ENCODE measurements around the gene TSC2.

The TSC2 gene

GRCh38 chr16:2001456-2002355 is 46.1 kb upstream of the TSC2 start:
- DNase-seq (ENCODE audit: low spot score), result no peak
- TF ChIP-seq, protein P1, sequence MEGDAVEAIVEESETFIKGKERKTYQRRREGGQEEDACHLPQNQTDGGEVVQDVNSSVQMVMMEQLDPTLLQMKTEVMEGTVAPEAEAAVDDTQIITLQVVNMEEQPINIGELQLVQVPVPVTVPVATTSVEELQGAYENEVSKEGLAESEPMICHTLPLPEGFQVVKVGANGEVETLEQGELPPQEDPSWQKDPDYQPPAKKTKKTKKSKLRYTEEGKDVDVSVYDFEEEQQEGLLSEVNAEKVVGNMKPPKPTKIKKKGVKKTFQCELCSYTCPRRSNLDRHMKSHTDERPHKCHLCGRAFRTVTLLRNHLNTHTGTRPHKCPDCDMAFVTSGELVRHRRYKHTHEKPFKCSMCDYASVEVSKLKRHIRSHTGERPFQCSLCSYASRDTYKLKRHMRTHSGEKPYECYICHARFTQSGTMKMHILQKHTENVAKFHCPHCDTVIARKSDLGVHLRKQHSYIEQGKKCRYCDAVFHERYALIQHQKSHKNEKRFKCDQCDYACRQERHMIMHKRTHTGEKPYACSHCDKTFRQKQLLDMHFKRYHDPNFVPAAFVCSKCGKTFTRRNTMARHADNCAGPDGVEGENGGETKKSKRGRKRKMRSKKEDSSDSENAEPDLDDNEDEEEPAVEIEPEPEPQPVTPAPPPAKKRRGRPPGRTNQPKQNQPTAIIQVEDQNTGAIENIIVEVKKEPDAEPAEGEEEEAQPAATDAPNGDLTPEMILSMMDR (IDR thresholded peaks at IDR 0.05; ENCODE audit: extremely low read depth, insufficient read depth, missing control alignments), result no peak
- in situ Hi-C loops (cut with MboI; ENCODE audit: low pct_unique_long_range_greater_than_20kb, low sequenced_read_pairs, unreplicated experiment), result no loop called here

- in situ Hi-C loops (cut with MboI; ENCODE audit: low pct_unique_long_range_greater_than_20kb, low sequenced_read_pairs, unreplicated experiment), result no loop called here
- TF ChIP-seq, protein P1 (IDR thresholded peaks at IDR 0.05; ENCODE audit: extremely low read depth, insufficient read depth, missing control alignments), result no peak
- DNase-seq (ENCODE audit: low spot score), result no peak
Measured at GRCh38 chr16:2002406-2003230, 45.2 kb upstream of the TSC2 start.

DNA sequence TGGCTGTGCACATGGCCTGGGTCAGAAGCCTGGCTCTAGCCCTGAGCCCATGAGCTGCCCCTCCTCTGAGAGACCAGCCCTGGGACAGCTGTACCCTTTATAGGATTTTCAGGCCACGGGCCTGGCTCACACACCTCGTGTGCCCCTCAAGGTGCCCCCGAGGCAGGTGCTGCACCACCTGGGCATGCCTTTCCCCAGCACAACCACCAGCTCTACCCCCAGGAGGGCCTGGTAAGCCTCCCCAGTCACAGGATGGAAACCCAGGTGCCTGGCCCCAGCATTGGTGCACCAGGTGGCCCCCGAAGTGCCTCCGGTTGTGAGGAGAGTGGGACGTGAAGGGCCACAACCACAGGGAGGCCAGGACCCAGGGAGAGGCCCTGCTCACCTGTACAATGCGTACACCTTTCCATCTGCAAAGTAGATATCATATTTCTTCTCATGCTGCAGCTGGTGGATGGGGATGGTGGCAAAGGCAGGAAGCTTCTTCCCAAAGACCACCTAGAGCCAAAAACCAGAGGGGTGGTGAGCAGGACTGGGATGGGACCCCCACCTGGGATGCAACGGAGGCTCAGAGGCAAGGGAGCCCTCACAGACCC is 44.5 kb upstream of the TSC2 start:
- TF ChIP-seq, protein P1 (IDR thresholded peaks at IDR 0.05; ENCODE audit: extremely low read depth, insufficient read depth, missing control alignments), result no peak
- DNase-seq (ENCODE audit: low spot score), result no peak
- in situ Hi-C loops (cut with MboI; ENCODE audit: low pct_unique_long_range_greater_than_20kb, low sequenced_read_pairs, unreplicated experiment), result no loop called here

DNA sequence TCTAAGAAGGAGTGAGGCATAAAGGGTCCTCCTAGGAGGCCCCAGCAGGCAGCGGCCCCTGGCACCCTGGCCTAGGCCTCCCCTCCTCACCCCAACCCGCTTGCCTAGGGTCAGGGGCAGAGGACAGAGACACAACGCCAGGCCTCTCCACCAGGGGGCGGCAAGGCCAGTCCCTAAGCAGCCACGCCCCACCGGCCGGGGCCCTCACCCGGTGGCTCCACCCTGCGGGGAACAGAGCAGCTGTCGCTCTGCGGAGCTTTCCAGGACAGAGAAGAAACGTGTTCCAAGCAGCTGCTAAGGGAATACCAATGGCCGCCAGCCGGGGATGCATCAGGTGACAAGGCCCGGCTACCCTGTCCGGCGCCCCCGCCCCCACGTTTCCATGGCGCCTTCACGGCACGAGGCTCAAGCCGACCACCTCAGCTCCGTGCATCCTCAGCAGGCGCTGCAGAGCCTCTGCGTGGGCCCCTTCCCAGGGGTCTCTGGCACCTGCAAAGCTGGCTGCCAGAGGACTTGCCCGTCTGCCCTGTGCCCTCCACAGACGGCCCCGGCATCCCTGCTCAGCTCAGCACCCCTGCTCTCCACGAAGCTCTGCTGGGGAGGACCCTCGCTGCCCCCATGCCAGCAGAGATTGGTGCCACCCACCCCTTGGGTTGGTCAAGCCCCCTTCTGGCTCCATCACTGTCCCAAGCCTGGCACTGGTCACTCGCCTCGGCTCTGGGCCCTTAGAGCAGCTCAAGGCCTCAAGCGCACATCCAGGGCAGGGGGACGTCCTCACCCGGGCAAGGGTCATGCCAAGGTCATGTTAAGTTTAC is 43.8 kb upstream of the TSC2 start:
- in situ Hi-C loops (cut with MboI; ENCODE audit: low pct_unique_long_range_greater_than_20kb, low sequenced_read_pairs, unreplicated experiment), result no loop called here
- DNase-seq (ENCODE audit: low spot score), result peak; percentile 95
- TF ChIP-seq, protein P1 (IDR thresholded peaks at IDR 0.05; ENCODE audit: extremely low read depth, insufficient read depth, missing control alignments), result peak; percentile 98

GRCh38 chr16:2004795-2005517 is 42.8 kb upstream of the TSC2 start:
- DNase-seq (ENCODE audit: low spot score), result no peak
- in situ Hi-C loops (cut with MboI; ENCODE audit: low pct_unique_long_range_greater_than_20kb, low sequenced_read_pairs, unreplicated experiment), result no loop called here
- TF ChIP-seq, protein P1 (IDR thresholded peaks at IDR 0.05; ENCODE audit: extremely low read depth, insufficient read depth, missing control alignments), result no peak

All from GM13977 (cell line).